HuH-7.5 (cell line): ENCODE measurements around the gene MCTP2.

Experiments
- DNase-seq: peaks from one replicate; pipeline ENCODE4 v3.0.0; 2011; ENCODE audit warnings: low spot score

MCTP2 gene, protein sequence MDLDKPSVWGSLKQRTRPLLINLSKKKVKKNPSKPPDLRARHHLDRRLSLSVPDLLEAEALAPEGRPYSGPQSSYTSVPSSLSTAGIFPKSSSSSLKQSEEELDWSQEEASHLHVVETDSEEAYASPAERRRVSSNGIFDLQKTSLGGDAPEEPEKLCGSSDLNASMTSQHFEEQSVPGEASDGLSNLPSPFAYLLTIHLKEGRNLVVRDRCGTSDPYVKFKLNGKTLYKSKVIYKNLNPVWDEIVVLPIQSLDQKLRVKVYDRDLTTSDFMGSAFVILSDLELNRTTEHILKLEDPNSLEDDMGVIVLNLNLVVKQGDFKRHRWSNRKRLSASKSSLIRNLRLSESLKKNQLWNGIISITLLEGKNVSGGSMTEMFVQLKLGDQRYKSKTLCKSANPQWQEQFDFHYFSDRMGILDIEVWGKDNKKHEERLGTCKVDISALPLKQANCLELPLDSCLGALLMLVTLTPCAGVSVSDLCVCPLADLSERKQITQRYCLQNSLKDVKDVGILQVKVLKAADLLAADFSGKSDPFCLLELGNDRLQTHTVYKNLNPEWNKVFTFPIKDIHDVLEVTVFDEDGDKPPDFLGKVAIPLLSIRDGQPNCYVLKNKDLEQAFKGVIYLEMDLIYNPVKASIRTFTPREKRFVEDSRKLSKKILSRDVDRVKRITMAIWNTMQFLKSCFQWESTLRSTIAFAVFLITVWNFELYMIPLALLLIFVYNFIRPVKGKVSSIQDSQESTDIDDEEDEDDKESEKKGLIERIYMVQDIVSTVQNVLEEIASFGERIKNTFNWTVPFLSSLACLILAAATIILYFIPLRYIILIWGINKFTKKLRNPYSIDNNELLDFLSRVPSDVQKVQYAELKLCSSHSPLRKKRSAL

GRCh38 chr15:94230883-94231722 is at the start of gene MCTP2:
TSS of gene MCTP2 (plus strand) at chr15:94231561. CDS start at chr15:94298266, 66,705 bp downstream.
- no peak for DNase-seq

GRCh38 chr15:94182883-94183282 is 48.5 kb upstream of the MCTP2 start:
- DNase-seq = no peak

DNA sequence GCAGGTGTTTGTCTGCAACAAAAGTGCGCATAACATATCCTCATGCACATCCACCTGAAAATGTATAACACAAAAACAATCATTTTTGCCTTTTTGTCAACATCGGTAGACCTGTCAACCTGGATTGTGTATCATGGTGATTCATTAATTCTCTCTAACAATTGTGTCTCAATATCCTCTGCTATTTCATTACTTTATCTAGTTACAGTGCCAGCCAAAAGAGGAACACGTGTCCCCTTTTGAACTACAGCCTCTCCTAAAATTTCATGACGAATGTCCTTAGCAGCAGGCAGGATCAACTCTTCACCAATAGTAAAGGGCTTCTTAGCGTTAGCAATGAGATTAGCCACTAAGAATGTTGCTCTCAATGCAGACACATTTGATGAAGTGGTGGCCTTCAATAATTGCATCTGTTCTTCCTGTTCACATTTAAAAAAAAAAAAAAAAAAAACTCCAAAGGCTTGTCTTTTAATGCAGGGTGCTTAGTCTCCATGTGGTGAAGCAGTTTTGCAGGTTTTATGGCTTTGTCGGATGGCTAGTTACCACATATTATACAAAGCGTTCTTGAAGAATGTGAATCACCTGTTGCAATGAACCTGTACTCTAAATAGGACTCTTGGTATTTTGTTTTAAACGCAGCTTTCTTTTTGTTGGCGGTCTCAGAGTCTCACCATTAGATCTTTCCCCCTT is 45.7 kb upstream of the MCTP2 start:
- DNase-seq = no peak

GRCh38 chr15:94186770-94187331 is 44.5 kb upstream of the MCTP2 start:
- no peak for DNase-seq

DNA sequence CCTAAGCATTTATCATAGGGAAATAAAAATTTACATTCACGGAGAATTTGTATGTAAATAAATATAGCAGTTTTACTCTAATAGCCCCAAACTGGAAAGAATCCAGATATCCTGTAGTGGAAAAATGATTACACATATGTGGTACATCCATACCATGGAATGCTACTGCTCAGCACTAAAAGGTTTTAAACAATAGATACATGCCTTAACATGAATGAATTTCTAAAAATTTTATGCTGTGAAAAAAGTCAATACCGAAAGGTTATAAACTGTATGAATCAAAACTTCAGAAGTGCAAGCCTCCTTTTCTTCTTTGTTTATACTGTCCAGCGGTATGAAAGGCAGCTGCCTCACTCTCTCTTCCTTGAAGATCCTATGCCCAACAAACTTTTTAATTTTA is 37.5 kb upstream of the MCTP2 start:
- no peak for DNase-seq

DNA sequence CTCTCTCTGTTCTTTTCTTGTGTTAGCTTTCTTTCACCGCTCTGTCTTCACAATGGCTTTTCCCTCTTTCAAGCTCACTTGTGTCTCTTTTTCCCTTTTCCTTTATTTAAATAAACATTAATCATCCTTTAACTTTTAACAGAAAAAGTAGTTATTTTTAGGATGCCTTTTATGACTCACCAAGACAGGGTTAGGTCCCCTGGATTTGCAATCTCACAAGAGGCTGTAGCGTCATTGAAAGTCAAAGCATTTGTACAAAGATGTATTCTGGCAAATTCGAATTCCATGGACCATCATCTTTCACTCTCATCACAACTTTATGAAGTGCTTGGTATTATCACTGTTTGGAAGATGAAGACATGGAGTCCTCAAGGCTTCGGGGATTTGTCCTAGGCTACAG is 34.8 kb upstream of the MCTP2 start:
- DNase-seq = no peak

- no peak for DNase-seq
These were observed 32.7 kb upstream of the MCTP2 start for GRCh38 chr15:94198633-94199032.

DNA sequence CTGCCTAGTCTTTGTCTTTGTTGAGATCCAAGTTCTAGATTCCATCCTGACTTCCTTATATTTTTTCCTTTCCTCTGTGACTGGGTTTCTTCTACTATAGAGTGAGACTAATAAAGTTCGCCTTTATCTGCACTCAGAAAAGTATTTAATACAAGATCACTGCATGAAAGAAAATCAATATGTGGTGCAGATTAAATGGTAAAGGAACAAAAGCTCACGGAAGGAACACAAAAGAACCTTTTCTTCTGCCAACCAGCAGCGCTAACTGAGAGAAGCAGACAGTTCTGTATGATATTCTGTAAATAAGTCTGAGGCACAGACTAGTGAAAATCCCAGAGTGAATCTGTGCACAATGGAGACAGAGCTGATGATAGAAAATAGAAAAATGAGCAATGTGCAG is 31.6 kb upstream of the MCTP2 start:
- no peak for DNase-seq

DNA sequence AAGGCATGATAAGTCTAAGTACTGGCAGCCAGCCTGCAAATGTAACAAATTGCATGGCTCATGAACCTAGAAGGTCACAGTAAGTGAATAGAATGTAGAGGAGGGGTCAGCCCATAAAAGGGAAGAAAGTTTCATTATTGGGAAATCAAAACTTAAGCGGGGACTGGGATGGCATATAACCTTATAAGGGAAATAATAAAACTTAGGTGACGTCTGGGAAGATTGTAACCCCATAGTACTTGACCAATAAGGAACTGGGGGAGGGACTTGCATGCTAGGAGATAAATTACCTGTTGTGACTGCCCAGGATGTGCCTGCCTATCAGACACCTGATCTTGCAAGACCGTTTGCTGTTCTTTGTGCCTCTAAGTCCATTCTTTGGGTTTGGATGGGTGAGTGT is 28.1 kb upstream of the MCTP2 start:
- DNase-seq = no peak

- DNase-seq = no peak
These were observed 26.0 kb upstream of the MCTP2 start for GRCh38 chr15:94205366-94205765.

GRCh38 chr15:94206463-94207167 is 24.7 kb upstream of the MCTP2 start:
- no peak for DNase-seq

- no peak for DNase-seq
These were observed 19.1 kb upstream of the MCTP2 start for GRCh38 chr15:94212291-94212690.

DNA sequence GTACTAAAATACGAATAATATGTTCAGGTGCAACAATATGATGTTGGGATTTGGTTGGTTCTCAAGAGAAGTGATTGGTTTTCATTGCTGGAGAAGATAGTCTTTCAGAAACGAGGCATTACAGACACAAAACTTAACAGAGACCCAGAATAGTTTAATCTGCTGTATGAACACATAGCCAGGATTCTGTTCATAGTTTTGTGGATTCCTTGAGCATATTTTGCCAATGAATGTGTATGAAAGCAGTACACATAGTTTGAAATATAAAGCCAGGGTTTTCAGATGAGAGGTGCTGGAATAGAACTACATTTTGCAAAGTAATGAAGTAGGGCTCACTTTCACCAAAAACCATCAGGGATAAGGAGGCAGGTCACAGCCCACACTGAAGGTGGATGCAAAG is 5.7 kb upstream of the MCTP2 start:
- DNase-seq = no peak

DNA sequence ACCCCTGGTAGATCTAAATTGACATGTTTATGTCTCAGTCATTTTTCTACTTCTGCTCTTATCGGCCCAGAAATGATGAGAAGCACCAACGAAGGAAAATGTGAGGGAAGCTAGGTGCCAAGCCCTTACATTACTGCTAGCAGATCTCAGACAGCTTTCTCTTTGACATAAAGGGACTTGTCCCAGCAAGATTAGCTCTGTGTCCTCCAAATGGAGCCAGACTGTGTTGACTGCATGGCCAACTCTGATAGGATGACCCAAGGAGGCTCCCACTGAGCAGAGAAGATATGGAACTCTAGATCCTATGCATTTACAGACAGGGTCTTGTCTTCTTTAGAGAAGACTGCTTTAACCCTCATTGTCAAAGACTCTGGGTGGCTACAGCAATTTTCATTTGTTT is 2.8 kb upstream of the MCTP2 start:
- DNase-seq = no peak

GRCh38 chr15:94229591-94230369 is 1.6 kb upstream of the MCTP2 start:
- DNase-seq = no peak

DNA sequence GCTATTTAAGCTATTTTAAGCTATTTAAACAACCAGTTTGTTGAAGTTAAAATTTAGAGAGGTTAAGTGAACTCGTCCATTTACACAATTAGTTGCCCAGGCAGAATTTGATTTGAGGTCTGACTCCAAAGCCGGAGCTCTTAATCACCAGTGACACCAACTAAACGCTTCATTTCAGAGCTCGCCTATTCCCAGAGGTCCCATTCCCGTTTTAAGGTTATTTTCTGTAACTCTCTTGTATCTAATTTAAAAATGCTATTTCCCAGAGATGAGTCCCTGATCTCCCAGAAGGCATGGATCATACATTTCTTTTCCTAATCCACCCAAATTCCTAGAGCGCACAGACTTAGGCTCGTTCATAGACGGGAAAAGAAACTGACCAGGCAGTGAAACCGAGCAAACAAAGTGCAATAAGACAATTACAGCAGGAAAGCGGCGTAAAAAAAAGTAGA is 904 bp upstream of the MCTP2 start:
- DNase-seq = no peak

DNA sequence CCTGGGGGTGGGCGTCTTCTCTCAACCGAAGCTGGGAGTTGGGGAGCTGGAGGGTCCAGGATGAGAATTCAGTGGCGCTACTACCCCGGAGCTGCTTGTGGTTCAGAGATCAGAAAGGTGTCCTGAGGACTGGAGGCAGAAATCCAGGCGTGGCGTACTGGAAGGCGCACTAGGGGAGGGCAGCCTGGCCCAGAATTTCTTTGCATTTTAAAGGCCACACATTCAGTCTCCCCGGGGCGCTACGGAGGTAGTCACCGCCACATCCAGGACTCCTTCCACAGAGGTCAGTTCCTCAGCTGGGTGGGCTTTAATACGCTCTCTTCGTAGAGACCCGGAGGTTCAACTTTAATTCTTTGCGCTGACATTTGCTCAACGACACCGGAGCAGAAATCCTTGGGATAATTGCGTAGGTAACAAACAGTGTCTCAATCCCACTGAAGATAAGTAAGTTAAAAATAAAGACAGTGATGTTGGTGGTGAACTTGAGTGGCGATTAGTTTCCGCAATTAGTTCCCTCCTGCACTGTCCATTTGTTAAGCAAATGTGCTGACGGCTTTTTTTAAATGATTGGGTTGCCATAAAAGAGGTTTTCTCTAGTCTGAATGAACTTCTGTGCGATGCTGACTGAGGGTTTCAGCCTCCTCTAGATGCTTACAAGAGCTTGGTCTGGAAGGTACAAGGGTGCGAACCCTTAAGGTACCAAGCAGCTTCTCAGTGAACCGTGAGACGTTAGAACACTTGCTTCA is 535 bp downstream of the MCTP2 start:
- no peak for DNase-seq

- DNase-seq = no peak
These were observed 2.1 kb downstream of the MCTP2 start for GRCh38 chr15:94233441-94233840.

DNA sequence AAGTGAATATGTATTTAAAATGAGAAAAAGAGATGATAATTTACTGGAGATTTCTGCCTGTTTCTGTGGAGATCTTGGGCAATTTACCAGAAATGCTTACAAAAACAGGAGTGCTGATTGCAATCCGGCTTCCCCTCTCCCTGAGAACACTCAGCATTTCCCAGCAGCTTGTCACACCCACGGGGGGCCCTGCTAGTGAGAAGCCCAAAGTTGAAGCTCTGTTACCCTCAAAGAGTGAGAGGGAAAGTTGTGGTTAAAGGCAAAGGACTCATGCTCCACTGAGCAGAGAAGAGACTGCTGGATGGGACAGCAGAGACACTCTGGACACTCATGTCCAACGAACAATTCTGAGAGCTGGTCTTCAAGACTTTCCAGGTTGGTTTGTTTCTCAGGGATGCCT is 2.9 kb downstream of the MCTP2 start:
- DNase-seq = no peak
